ENCODE data around the gene BRCA2.

GRCh38 chr13:32277839-32278238 lies 37.5 kb upstream of the BRCA2 start:
- TF ChIP-seq SMARCC2 (IDR thresholded peaks at IDR 0.05; ENCODE audit: low read depth) (no peak), ZNF282 (CRISPR knock-in tag; IDR thresholded peaks at IDR 0.05) (no peak), CTCF (IDR thresholded peaks at IDR 0.05 in 2 of 3, conservative IDR thresholded peaks at IDR 0.05 in 1 of 3; ENCODE audit: insufficient read depth in 2 of 3, low read depth in 1 of 3, low read length in 3 of 3) (no peak), KLF13 (tag; IDR thresholded peaks at IDR 0.05; ENCODE audit: borderline replicate concordance, low read depth) (no peak), ZNF274 (IDR thresholded peaks at IDR 0.05; ENCODE audit: borderline replicate concordance, low read depth, low read length) (no peak), NEUROD1 (IDR thresholded peaks at IDR 0.05; ENCODE audit: borderline replicate concordance, low read depth, low read length, partially characterized antibody) (no peak), ZBTB33 (CRISPR knock-in tag; IDR thresholded peaks at IDR 0.05) (no peak), FOXP4 (CRISPR knock-in tag; IDR thresholded peaks at IDR 0.05; ENCODE audit: borderline replicate concordance) (no peak), PREB (CRISPR knock-in tag; IDR thresholded peaks at IDR 0.05) (no peak)
